Measurements from ENCODE around the gene TAS2R42. TPM values are rescaled to one million over a fixed set of nuclear protein-coding genes. Genes with fewer than 3 reads are reported as not detected.

The TAS2R42 gene
- total RNA-seq, 4 donors from 2014 or later = not detected

DNA sequence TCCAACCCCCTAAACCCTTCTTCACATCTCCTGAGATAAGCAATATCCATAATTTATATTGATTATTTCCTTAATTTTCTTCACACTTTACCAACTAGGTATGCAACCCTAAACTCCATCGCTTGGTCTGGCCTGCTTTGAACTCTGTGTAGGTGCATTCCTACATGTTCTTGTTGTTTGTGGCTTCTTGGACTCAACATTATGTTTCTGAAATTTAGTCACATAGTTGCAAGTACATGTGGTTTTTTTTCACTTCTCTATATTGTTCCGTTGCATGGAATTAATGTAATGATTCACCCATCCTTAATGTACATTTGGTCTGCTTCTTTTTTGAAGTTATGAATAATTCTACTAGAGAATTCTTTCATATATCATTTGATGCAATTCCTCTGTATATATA lies 50.7 kb downstream of the TAS2R42 start:
- Histone ChIP-seq H3K27ac (no peak overlapping the region), H3K27me3 (no peaks in the 10 kb centered on the region), H3K4me3 (no peak overlapping the region), H3K36me3 (no peaks in the 10 kb centered on the region), H3K9me3 (no peaks in the 10 kb centered on the region), H3K4me1 (no peaks in the 10 kb centered on the region)
- intact Hi-C loops (cut with DNase I; ENCODE audit: low total_unique reads) = no loop called here
- TF ChIP-seq, protein P1, sequence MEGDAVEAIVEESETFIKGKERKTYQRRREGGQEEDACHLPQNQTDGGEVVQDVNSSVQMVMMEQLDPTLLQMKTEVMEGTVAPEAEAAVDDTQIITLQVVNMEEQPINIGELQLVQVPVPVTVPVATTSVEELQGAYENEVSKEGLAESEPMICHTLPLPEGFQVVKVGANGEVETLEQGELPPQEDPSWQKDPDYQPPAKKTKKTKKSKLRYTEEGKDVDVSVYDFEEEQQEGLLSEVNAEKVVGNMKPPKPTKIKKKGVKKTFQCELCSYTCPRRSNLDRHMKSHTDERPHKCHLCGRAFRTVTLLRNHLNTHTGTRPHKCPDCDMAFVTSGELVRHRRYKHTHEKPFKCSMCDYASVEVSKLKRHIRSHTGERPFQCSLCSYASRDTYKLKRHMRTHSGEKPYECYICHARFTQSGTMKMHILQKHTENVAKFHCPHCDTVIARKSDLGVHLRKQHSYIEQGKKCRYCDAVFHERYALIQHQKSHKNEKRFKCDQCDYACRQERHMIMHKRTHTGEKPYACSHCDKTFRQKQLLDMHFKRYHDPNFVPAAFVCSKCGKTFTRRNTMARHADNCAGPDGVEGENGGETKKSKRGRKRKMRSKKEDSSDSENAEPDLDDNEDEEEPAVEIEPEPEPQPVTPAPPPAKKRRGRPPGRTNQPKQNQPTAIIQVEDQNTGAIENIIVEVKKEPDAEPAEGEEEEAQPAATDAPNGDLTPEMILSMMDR (IDR thresholded peaks at IDR 0.05) = no peak
- TF ChIP-seq POLR2A (IDR thresholded peaks at IDR 0.05) (no peak), EP300 (IDR thresholded peaks at IDR 0.05; ENCODE audit: low read depth) (no peak), POLR2AphosphoS5 (IDR thresholded peaks at IDR 0.05) (no peak)
- WGBS, 2 donors (ENCODE audit: low coverage in 1 of 2) = 48 to 60% methylated on average over 2 of the region's 2 CpGs
- in situ Hi-C loops (cut with MboI; ENCODE audit: low pct_ligation_motif_present in 1 of 4, low pct_unique_long_range_greater_than_20kb in 1 of 4, low sequenced_read_pairs in 3 of 4) = no loop called here
- no peak for DNase-seq

Other genes with a start within 250 kb of the TAS2R42 start
- gene TAS2R14, start 247.7 kb downstream of the TAS2R42 start, total RNA-seq = 1 to 10 TPM in 3 of 4 donors, not detected in 1; 1.5 to 5.1 (median 3.8) TPM
- gene TAS2R50, start 200.0 kb downstream of the TAS2R42 start, total RNA-seq = 1 to 10 TPM in 3 of 4 donors, not detected in 1; 4.1 to 7.1 (median 4.9) TPM
- 1 to 10 TPM in 3 of 4 donors, not detected in 1; 2.6 to 6.0 (median 5.6) TPM for gene TAS2R20, start 188.6 kb downstream of the TAS2R42 start, total RNA-seq
- 1 to 10 TPM; 1.4 to 9.2 (median 5.0) TPM for gene TAS2R19, start 164.3 kb downstream of the TAS2R42 start, total RNA-seq
- 10 to 100 TPM in 3 of 4 donors, 1 to 10 TPM in 1; 4.5 to 27.5 (median 15.0) TPM for gene TAS2R31, start 155.5 kb downstream of the TAS2R42 start, total RNA-seq
- 1 to 10 TPM in 2 of 4 donors, not detected in 2; 2.4 to 3.8 TPM for gene TAS2R46, start 124.6 kb downstream of the TAS2R42 start, total RNA-seq
- gene TAS2R43, start 94.6 kb downstream of the TAS2R42 start, total RNA-seq = 1 to 10 TPM in 3 of 4 donors, not detected in 1; 2.5 to 5.6 (median 5.1) TPM
- 10 to 100 TPM in 2 of 4 donors, 1 to 10 TPM in 2; 1.4 to 23.2 (median 12.3) TPM for gene TAS2R30, start 52.3 kb downstream of the TAS2R42 start, total RNA-seq
- gene SMIM10L1, start 15.7 kb downstream of the TAS2R42 start, total RNA-seq = 10 to 100 TPM in 1 of 4 donors, 1 to 10 TPM in 3; 5.2 to 17.2 (median 8.9) TPM
- gene PRB3, start 82.8 kb upstream of the TAS2R42 start, total RNA-seq = not detected
- gene PRB4, start 123.5 kb upstream of the TAS2R42 start, total RNA-seq = not detected
- not detected for gene PRB2, start 208.6 kb upstream of the TAS2R42 start, total RNA-seq

All from transverse colon (tissue), 4 donors.